SKM-1 treated with dmso at 0.1 percent for 144 hours (cell line): Measurements from ENCODE around the gene CCR6.
A peak's percentile ranks its signal among the peaks of the same experiment; 100 is the strongest.
"Not testable (repeated sequence)": the region's sequence is repeated elsewhere in the genome, so short reads cannot be mapped to it uniquely, and the experiment has no call there.

Experiments
- DNase-seq: peaks from one replicate; lab custom pipeline; 2025; ENCODE audit not compliant: unreplicated experiment; lab: John Stamatoyannopoulos, UW

Gene CCR6

DNA sequence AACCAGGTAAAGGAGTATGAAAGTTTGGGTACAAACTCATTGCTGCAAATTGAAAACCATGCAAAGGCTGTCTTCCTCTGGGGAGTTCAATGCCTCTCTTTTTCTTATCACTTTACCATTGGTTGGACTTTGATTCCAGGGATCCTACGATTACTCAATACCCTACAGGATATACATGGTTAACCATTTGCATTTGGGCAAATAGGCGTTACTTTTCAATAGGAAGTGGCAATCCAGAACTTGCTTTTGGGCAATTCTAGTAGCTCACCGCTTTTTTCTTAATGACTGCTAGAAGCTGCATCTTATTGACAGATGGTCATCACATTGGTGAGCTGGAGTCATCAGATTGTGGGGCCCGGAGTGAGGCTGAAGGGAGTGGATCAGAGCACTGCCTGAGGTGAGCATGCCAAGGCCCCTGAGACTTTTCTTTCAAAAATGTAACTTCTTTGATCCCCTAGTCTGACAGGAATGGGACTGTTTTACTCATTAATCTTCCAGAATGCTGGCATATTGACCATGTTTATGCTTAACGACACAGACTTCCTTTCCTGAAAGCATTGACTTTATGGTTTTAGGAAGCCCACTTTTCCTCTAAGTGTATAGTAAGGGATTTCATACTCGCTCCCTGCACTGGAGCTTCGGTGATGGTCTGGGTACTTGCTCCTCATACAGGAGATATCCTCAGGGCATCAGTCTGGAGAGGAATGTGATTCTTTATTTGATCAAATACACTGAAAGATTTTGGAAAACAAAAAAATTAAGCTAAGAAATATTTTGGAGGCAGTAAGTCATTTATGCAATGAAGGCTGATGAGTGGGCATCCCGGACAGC lies at the start of gene CCR6:
CCR6 (plus strand) TSS at position 270 of the 831 bp plus-strand sequence. CDS start 13,039 bp downstream, outside the sequence.
- no peak for DNase-seq

- DNase-seq = no peak
Measured at GRCh38 chr6:167073679-167074274, 49.1 kb upstream of the CCR6 start.

DNA sequence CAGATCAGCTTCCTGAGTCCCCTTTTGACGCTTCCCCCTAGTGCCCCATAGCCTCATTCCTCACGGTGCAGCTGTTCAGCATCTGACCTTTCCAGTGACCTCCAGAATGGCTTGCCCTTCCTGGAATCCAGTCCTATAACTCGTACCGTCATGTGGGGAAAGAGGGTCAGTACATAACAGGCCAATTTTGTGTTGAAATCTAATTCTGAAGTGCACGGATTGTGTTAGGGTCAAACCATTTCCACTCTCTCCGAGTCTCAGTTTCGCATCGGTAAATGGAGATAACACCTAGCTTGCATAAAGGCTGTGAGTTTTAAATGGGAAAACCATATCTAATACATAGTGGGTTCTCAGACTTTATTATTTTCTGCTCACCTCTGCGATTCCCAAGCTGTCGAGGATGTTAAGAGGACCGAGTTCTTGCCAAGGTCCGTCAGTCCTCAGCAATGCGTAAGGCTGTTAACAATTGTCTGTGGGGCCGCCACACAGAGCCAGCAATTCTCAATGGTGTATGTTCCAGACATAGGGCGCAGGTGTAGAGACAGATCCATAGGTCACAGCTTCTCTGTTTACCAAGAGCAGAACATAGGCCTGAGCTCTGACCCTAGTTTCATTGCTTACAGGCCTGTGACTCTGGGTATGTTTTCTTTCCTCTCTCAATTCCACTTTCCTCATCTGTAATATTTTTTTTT lies 45.5 kb upstream of the CCR6 start:
- DNase-seq = no peak

DNA sequence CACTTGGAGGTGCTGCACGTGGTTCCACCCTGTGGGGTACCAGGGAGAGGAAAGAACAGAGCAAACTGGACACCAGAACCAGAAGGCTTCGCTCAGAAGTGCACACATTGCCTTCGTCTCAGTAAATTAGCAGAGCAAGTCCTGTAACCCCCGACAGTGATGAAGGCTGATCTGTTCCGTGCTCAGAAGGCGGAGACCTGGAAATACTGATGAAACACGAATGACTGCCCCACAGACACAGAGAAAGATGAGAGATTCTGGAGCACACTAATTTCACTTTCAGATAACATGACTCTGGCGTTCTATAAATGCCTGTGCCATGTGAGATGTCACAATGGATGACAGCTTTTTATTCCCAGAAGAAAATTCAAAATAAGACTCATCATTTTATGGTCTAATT lies 44.2 kb upstream of the CCR6 start:
- no peak for DNase-seq

DNA sequence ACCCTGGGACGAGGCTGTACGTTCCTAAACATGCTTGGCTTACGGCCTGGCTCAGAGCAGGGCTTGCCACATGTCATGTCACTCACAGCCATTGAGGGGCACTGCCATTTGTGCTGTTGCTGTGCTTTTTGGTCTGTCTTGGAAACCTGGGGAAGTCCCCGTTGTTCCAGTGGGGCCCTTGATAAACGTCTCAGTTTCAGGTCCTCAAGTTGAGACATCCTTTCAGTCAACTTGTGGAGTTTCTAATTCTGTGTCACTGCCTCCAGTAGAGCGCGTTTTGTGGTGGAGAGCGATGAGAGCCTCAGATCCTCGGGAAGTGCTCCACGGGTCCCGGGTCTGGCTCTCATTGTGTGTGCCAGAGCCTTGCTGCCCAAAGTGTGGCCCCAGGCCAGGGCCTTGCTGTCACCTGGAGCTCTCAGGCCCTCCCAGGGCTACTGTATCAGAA lies 43.0 kb upstream of the CCR6 start:
- no peak for DNase-seq

GRCh38 chr6:167087857-167088354 lies 35.0 kb upstream of the CCR6 start:
- no peak for DNase-seq

DNA sequence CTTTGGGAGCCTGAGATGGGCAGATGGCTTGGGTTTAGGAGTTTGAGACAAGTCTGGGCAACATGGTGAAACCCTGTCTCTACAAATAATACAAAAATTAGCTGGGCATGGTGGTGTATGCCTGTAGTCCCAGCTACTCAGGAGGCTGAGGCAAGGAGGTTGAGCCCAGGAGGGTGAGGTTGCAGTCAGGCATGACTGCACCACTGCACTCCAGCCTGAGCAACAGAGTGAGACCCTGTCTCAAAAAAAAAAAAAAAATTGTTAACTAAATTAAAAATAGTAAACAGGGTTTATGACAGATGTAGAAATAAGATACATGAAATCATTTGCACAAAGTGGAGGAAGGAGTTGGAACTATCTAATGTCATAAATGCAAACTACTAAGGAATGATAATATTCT lies 34.2 kb upstream of the CCR6 start:
- not testable (repeated sequence) for DNase-seq

GRCh38 chr6:167089243-167090142 lies 33.4 kb upstream of the CCR6 start:
- no peak for DNase-seq

GRCh38 chr6:167090171-167090570 lies 32.7 kb upstream of the CCR6 start:
- peak; percentile 58 for DNase-seq

DNA sequence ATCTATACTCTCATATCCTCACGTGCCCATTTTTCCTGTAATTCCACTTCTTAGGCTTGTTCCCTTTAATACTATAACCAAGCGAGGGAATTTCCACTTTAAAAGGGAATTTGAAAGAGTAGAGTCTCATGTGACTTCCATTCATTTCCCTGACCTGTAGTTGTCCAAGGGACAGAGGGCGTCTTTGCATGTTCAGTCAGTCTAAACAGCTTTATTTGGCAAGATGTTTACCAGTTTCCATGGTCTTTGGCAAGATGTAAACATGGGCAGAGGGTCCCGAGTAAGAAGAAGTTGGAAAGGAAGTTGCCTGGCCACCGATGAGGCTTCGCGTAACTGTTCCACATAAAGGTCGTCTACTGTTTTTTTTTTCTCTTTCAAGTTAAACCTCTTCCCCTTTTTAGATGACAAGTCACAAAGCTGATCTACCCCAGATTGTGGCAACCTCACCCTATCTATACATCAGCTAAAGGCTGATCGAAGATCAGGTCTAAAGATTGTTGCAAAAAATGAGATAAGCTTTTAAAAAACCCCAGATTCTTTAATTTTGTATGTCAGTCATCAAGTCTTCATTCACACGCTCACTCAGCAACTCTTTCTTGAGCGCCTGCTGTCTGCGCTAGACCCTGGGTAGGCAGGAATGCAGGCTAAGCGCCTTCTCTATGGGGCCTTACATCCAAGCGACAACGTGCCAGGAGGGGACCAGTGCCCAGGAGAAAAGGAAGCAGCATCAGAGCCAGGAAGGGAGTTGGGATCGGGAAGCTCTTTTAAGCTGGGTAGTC lies 31.7 kb upstream of the CCR6 start:
- peak; percentile 60 for DNase-seq

DNA sequence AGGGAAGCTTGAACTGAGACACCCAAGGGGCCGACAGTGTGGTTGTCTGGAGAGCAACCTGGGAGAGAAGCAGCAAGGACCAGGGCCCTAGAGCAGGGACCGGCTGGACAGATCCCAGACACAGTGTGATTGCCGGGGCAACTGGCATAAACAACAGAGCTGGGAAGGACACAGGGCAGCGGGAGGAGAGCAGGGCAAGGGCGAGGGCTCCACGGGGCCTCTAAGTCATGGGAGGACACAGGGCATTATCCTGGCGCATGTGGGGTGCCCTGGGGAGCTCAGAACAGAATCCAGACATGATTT lies 31.1 kb upstream of the CCR6 start:
- no peak for DNase-seq

DNA sequence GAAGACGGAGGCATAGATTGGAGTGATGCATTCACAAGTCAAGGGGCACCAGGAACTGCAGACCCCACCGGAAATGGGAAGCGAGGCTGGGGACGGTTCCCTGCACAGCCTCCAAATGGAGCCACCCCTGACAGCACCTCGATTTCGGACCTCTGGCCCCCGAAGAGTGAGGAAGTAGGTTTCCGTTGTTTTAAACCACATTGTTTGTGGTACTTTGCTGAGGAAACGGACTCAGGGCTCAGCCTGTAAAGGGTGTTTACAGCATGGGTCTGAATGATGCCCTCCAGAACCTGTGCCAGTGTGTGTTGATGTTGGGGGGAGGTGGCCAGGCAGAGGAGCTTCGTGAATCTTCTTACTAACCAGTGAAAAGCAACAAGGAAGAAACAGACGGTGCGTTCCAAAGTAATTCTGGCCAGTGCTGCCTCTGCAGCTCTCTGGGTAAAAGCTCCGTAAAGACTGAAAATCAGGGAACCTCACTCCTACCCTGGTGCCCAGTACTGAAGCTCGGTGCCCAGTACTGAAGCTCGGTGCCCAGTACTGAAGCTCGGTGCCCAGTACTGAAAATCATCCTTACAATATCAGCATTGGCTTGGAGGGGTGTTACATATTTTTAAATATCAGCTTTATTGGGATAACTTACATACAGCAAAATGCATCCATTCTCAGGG lies 30.1 kb upstream of the CCR6 start:
- DNase-seq = no peak

DNA sequence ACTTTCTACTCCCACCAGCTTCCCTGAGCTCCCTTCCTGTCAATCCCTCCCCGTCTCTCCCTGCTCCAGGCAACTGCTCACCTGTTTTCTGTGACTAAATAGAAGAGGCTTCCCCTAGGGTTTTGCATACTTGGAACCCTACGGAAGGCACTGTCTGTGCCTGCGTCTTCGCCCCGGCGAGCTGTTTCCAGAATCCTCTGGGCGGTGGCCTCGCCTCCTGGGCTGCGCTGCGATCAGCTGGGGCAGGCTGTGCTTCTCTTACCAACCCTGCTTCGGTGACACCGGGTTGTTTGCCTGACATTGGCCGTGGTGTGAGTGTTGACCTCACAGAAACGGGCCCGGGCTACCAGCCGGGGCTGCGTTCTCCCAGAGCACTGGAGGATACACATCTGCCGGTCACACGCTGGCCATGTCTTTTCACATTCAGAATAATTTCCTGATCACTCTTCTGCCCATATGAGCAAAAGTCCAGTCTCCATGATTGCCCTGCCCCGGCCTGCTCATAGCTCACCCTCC lies 29.4 kb upstream of the CCR6 start:
- no peak for DNase-seq

GRCh38 chr6:167093922-167094432 lies 28.9 kb upstream of the CCR6 start:
- no peak for DNase-seq

DNA sequence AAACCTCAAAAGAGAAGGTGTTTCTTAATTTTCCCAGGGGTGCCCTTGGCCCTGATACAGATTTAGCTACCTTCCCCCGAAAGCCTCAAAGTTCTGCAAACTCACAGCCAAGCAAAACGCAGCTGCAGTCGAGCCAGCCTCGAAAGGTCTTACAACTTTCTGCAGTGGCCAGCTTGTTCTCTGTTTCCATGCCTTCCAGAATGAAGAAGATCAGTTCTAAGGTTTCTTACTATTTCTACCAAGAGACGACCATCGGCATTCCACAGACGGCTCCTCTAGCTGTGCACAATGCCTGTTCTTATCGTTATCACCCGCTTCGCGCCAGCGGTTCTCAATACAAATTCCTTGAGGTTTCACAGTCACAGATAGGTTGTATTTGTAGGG lies 28.5 kb upstream of the CCR6 start:
- DNase-seq = no peak

GRCh38 chr6:167094820-167095637 lies 27.9 kb upstream of the CCR6 start:
- DNase-seq = no peak

DNA sequence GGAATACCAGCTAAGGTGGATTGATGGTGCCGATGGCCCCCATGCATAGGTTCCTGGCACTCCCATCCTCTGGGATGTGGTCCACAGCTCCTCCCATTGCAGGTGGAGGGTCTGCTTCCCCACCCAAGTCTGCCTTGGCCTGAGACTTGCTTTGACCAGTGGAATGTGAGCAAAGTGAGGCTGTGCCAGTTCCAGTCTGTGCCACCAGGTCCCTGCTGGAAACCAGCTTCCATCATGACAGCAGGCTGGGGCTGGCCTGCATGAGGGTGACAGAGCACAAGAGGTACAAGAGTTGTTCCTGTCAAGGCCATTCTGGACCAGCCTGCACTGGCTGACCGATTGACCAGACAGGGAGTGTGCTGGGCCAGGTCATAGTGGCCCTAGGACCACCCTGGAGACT lies 27.0 kb upstream of the CCR6 start:
- DNase-seq = no peak

DNA sequence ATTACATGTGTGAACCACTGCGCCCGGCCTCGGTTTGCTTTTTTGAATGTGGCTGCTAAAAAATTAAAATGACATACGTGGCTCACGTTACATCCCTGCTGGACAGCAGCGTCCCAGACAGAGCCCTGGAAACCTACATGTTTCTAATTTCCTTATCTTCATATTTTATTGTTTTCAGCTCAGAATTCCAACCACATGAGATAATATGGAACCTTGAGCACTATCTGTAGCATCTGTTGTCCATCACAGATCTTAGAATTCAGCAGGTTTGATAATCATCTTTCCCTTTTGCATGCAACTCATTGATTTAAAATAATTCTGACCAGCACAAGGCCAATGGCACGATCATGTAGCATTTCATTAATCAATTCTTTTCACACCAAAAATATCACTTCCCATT lies 25.9 kb upstream of the CCR6 start:
- DNase-seq = no peak
